Stimulated activated CD4-positive, alpha-beta T cell treated with anti-CD3 and anti-CD28 coated beads, Interleukin-12 subunit alpha, Interleukin-12 subunit beta, amount 100 ng/mL, for 4 hours (primary cell): ENCODE data around the gene SKOR2.

Experiments
- DNase-seq: peaks from one replicate; pipeline ENCODE4 v3.0.0-alpha.2; 2020

The SKOR2 gene

DNA sequence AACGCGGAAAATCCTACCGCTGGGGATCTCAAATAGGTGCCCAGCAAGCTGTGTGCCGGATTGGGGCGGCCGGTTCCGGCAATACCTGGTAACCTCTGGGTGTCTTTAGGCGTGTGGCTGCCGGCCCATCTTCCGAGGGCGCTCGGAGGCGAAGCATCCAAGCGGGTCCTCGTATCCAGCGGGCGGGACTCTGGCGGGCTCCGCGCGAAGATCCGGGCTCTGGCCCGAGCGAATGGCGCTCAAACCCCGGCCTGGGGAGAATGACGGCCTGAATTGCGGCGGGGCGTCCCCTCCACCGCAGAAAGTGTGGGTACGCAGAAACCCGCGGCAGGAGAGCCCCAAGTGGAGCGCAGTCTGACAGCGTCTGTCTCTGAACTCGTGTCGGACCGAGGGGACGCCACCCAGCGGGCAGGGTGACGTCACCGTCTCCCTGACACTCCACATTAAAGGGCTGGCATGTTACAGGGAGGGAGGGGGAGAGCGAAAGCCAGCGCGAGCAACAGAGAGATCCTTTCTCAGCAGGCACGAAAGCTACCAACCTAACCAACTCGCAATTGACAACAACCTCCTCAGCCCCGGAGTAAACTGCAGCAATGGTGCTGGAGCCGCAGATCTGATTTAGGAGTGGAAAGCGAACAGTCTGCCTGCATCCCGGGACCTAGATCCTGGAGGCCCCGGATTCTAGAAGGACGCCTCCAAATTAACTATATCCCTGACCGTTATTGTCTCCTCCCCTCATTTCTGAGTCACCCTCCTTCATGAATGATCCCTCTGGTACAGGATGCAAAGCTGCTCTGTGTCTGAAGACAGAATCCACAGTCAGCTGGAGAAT is at the start of gene SKOR2:
Gene SKOR2 (minus strand): TSS at position 372 of the 832 bp plus-strand sequence. CDS start 2,477 bp downstream, outside the sequence.
- no peak for DNase-seq

DNA sequence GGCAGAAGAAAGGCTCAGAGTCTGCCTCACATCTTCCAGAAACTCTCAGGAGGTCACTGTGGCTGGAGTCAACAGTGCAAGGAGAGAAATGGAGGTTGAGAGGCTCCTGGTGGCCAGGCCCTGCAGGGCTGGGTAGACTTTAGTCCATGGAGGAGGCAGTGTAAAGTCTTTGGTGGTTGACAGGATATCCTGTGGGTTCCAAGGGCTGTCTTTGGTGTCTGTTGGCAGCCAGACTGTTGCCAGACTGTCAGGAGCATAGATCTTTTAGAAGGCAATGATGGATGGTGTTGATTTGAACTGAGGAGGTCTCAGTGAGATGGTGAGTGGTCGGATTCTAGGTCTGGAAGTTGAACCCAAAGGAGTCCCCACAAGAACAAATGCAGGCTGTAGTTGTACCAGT is 45.0 kb upstream of the SKOR2 start:
- DNase-seq, result no peak

GRCh38 chr18:47294801-47295200 is 43.3 kb upstream of the SKOR2 start:
- no peak for DNase-seq

DNA sequence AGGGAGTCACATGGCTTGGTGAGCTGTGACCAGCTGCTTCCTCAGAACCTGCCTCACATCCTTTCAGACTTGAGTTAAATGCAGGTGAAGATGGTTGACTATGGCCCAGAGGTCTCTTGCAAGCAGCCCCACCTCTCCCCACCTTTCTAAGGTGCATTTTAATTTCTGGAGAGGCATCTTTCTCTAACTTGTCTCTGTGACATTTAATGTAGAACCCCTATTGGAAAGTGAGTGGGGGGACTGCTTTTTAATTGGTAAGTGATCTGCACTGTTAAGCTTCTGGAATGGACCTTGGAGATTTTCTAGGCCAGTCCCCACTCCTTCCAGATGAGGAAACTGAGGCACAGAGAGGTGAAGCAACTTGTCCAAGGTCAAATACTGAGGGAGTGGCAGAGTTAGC is 37.3 kb upstream of the SKOR2 start:
- DNase-seq, result no peak

DNA sequence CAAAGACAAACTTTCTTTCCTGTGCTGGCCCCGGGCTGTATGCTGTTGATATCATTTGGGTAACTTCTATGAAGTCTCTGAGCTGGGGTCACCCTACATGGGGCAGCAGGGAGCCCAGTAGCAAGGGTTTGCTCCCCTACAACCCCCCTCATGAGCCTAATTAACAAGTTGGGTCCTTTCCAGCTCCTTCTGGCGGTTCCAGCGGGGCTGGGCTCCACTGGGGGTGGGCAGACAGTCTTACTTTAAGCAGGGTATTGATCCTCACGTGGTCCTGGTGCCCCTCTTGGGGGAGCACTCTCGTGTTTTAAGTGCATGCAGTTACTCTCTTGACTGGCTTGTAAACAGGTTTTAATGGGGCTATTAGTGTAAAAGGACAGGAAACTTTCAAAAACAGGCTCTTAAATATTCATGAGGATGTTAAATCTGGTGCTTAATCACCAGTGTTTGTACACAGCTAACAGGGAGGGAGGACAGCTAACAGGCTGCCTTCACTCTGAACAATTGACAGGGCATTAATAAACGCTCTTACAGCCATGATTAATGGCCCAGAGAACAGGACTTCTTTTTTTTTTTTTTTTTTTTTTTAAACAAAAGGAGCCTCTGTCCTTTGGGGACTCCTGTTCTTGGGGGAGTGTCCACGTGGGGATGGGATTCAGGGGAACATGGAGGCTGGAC is 36.6 kb upstream of the SKOR2 start:
- DNase-seq, result no peak

- no peak for DNase-seq
These were observed 35.4 kb upstream of the SKOR2 start for GRCh38 chr18:47286776-47287410.

DNA sequence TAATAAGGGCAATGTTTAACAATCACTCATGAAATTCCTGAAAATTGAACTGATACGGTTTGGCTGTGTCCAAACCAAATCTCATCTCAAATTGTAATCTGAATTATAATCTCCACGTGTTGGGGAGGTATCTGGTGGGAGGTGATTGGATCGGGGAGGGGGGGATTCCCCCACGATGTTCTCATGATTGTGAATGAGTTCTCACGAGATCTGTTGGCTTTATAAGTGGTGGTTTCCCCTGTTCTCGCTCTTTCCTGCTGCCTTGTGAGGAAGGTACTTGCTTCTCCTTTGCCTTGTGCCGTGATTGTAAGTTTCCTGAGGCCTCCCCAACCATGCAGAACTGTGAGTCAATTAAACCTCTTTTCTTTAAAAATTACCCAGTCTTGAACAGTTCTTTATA is 34.0 kb upstream of the SKOR2 start:
- no peak for DNase-seq

- DNase-seq, result no peak
These were observed 33.4 kb upstream of the SKOR2 start for GRCh38 chr18:47284721-47285395.

DNA sequence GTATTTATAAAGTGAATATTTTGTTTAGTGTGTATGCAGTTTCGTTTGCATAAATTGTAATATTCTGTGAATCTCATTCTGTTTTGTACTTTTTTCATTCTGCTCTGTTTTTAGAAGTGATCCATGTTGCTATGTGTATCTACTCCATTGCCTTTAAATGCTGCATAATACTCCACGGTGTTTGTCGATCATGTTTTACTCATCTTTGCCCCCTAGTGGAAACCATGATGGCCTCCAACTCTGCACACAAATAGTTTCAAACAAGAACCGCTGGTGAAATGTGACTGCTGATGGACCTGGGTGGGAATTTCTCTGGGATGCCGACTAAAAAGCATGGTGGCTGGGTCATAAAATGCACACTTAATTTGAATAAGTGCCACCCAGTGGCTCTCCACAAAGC is 32.0 kb upstream of the SKOR2 start:
- no peak for DNase-seq

GRCh38 chr18:47280121-47280520 is 28.7 kb upstream of the SKOR2 start:
- DNase-seq, result no peak

DNA sequence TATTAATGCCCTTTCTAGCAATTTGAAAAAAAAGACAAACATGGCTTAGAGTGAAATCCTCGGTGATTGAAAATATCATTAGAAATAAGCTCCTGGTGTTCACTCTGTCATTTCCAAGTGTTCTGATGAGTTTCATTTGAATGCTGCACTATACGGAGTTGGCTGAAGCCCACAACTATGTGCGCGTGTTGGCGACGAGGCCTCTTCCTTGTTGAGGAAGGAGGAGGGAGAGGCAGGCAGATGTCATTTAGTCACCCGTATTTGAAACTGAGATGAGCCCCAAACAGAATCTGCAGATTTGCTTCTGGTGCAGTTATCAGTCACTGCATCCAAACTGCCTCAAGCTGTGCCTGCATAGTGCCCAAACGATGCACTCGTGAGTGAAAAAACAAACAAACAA is 23.5 kb upstream of the SKOR2 start:
- DNase-seq, result no peak

GRCh38 chr18:47265197-47265596 is 13.7 kb upstream of the SKOR2 start:
- DNase-seq, result no peak

GRCh38 chr18:47264308-47264700 is 12.8 kb upstream of the SKOR2 start:
- DNase-seq, result no peak

GRCh38 chr18:47263430-47264307 is 12.2 kb upstream of the SKOR2 start:
- DNase-seq, result no peak

DNA sequence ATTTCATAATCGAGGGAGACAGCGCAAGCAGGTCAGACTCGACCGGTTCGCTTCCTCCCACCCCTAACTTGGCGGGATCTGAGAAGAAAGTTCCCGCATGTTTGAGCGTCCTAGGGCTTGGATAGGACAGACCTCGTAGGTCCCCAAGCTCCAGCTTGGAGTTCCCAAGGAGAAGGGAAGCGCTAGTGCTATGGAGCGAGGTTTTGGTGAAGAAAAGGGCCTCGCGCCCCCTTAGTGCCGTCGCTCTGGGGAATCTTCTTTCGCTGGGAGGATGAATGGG is 11.6 kb upstream of the SKOR2 start:
- no peak for DNase-seq

DNA sequence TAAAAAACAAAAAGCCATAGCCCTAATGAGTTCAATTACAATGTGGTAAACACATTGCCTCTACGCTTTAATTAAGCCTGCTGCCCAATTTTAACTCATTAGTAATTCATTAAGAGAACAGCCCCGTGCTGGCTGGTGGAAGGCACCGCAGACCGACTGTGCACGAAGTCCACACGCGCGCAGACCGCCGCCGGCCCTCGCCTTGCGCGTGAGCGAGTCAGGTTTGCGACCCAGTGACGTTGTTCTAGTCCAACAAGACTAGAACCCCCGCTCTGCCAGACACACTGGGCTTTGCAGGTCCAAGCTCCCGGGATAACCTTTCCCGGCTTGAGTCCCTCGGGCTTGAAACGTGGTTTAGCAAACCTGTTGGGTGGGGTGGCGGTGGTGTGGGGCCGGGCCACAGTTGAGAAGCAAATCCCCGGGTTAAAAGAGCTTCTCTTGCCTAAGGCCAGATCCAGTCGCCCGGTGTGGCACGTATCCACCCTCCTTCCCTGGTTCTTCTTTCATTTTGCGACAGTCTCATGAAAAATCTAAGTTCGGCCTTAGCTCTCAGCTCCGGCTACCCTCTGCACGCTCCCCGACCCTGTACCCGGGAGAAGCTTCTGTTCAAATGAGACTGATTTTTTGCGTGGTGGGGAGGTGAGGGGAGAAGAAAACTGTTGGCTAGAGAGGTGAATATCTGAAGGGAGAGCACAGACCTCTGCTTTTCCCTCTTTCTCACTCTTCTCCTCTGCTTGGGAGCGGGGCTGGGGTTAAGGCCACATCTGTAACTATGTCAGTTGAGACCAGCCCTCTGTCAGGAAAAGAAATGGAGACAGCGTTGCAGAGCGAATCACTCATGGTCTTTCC is 11.1 kb upstream of the SKOR2 start:
- DNase-seq, result no peak

- no peak for DNase-seq
These were observed 10.4 kb upstream of the SKOR2 start for GRCh38 chr18:47261902-47262300.

DNA sequence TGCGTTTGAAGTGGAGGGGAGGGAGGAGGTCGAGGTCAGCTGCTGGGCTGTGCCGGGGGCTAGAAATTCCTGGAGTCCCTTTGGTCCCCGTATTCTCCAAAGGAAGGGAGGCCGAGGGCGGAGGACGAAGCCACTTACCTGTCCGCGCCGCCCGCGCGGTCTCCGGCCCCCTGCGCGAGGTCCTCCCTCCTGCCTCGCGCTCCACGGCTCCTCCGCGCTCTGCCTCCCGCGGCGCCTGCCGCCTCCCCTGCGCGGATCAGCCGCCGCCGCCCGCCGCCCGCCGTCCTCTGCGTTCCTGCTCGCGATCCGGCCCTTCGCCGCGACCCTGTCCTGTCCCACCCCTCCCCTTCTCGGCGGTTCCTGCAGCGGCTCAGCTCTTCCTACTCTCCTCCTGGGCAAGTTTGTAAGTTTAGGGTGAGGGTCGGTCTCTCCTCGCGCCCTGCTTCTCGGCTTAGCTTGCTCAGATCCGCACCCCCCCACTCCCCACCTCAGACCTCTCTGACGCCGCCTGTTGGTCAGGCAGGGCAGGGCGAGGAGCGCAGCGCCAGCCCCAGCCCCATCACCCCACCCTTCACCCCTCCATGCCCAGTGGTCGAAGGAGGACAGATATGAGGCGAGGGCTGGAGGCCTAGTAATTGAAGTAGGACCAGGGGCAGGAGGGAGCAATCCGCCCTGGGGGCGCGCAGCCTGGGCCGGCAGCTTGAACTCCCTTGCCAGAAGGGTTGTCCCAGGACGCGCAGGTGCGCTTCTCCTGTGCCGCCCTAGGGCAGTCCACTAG is 9.7 kb upstream of the SKOR2 start:
- no peak for DNase-seq

GRCh38 chr18:47260120-47260923 is 8.9 kb upstream of the SKOR2 start:
- no peak for DNase-seq

DNA sequence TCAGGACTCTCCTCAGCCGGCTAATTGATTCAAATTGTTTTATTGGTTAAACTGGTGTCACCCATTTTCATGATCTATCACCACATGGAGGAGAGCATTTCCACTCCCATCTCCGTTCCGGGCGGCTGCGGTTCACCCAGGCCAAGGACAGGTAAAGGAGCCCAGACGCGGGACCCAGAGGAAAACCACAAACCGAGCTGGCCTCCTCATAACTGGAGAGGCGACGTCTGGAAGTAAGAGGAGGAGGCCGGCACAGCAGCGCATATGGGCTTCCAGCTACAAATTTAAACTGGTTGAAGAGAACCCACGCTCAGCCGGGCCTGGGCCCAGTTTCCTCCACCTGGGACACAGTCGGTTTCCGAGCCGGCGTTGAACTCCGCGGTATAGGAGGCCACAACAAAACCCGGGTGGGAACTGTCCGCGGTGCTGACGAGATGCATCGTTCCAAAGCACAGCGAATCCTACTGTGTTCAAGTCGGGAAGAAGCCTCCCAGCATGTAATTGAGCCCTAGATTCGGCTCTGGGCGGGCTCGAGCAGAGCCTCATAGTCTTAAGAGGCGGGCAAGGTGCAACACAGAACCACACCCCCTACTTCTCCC is 3.0 kb upstream of the SKOR2 start:
- DNase-seq, result no peak
